Skeletal muscle cell (primary cell): Measurements from ENCODE around the gene CLEC16A.
"Not testable (repeated sequence)": the region's sequence is repeated elsewhere in the genome, so short reads cannot be mapped to it uniquely, and the experiment has no call there.

ENCODE experiments used
- DNase-seq: peaks from one replicate; pipeline ENCODE4 v3.0.0-alpha.2; 2010; ENCODE audit warnings: low read depth
- H3K4me3 ChIP-seq: 2 replicates; pipeline ENCODE4 v1.5.1; 2011; ENCODE audit warnings: low read depth, mild to moderate bottlenecking, control low read depth, low read length, moderate library complexity

The CLEC16A gene

GRCh38 chr16:10922328-10923145, 21.8 kb upstream of the CLEC16A start:
- no peak overlapping the region for H3K4me3 ChIP-seq
- no peak for DNase-seq

DNA sequence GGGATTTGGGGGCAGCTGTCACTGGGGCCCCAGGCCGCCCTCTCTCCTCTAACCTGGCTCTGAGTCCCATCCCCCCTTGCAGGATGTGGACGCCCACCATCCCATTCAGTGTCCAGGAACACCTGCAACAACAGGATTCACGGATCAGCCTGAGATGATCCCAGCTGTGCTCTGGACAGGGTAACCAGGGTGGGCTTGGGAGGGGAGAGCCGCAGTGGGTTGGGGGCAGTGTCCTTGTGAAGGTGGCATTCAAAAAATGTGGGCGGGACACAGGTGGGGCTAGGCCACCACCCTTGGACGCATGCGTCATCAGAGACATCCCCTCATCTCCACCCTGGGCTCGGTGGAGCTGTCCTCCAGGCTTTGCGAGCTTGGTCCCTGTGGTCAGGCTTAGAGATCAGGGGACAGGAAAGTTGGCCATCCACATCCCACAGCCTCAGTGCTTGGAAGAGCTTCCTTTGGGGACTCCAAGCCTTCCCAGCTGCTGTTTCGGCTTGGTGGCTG, 21.2 kb upstream of the CLEC16A start:
- no peak overlapping the region for H3K4me3 ChIP-seq
- no peak for DNase-seq

- DNase-seq = no peak
- no peak overlapping the region for H3K4me3 ChIP-seq
These were observed 20.6 kb upstream of the CLEC16A start for GRCh38 chr16:10923650-10924214.

GRCh38 chr16:10925285-10925684, 19.1 kb upstream of the CLEC16A start:
- not testable (repeated sequence) for DNase-seq, H3K4me3 ChIP-seq

DNA sequence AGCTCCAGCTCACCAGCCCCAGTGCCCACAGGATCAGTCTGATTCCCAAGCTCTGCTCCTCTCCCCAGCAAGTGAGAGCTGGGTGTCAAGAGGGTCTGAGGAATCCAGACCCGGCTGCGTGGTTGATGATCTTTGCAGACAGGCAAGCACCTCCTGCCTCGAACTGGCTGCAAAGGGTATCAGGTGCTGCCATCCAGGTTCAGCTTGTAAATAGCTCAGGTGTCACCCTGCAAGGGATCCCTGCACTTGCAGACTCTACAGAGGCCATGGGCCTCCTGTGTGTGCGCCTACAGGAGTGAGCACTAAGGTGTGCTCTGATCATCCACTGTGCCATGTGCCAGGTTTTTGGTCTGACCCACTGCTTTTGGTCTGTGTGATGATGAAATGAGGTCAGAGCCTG, 18.3 kb upstream of the CLEC16A start:
- no peak for DNase-seq
- no peak overlapping the region for H3K4me3 ChIP-seq

- no peak for DNase-seq
- H3K4me3 ChIP-seq = no peak overlapping the region
These were observed 17.5 kb upstream of the CLEC16A start for GRCh38 chr16:10926867-10927266.

DNA sequence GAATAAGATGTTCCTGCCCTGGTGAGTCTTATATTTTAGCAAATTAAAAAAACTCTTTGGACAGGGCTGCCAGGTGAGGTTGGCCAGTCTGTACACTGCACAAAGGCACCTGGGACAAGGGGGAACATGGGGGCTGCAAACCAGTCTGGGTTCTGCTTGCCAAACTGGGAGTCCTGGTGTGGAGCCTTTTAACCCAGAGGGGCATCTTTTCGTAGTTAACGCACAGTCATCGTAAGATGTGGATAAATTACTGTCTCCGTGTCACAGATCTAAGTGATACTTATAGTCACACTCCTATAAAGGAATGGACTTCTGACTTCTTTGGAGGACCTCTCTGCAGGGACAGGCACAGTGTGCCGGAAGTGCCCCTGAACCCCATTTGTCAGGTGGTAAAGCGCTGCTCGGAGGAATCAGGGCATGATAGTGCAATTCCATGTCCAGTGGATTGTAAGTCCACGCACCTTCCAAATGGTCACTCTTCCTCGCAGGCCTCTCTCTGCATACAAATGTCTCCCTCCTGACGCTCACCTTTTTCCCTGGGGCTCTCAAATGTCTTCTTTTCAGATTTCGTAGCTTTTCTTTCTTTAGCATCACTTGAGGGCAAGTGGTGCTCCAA, 16.8 kb upstream of the CLEC16A start:
- no peak for DNase-seq
- H3K4me3 ChIP-seq = no peak overlapping the region

DNA sequence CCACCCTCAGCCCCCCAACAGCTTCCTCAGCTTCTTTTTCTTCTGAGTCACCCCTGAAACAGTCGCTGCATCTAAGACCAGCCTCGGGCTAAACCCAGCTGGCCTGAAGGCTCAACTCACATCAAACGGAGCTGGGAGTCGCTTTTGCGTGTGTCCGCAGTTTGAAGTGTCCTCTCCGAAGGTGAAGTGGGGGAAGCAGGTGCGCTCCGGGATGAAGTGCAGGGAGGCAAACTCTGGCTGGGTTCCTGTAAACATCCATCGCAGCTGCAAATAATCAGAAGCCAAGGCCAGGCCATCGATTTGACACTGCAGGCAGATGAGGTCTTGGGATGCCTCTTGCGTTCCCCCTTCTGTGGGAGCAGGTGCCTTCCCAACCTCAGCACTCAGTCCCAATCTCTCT, 15.3 kb upstream of the CLEC16A start:
- DNase-seq, H3K4me3 ChIP-seq: not testable (repeated sequence)

GRCh38 chr16:10929853-10930754, 14.3 kb upstream of the CLEC16A start:
- no peak for DNase-seq
- H3K4me3 ChIP-seq = no peak overlapping the region

DNA sequence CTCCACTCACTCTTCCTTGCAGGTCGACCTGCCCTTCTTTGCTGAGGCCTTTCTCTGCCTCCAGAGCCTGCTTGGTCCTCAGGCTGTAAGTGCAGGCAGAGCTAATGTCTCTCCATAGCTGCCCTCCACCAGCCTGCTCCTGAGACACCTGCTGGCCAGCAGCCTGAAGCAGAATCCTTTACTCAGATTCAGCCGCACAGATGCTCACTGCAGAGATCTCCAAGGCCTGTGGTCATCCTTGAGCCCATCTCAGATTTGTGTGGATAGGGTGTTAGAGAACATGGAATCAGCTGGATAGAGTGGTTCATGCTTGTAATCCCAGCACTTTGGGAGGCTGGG, 13.6 kb upstream of the CLEC16A start:
- DNase-seq = no peak
- no peak overlapping the region for H3K4me3 ChIP-seq

DNA sequence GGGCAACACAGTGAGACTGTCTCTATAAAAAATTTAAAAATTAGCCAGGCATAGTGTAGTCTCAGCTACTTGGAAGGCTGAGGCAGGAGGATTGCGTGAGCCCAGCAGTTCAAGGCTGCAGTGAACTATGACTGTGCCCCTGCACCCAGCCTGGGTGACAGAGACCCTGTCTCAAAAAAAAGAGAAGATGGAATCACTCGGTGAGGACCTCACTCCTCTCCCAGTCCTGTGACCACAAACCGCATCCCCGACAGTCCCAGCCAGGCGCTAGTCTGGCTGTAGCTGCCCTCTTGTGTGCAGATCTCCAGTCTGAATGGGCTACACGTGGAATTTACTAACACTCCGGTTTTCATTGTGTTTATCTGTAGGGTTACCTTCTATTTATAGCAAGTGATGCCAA, 13.2 kb upstream of the CLEC16A start:
- DNase-seq = no peak
- no peak overlapping the region for H3K4me3 ChIP-seq

GRCh38 chr16:10931977-10932632, 12.3 kb upstream of the CLEC16A start:
- no peak for DNase-seq
- no peak overlapping the region for H3K4me3 ChIP-seq

- no peak for DNase-seq
These were observed 11.2 kb upstream of the CLEC16A start for GRCh38 chr16:10932959-10933710.

GRCh38 chr16:10933865-10934264, 10.5 kb upstream of the CLEC16A start:
- DNase-seq = no peak
- no peak overlapping the region for H3K4me3 ChIP-seq

More at GRCh38 chr16:10932959-10933710, 11.2 kb upstream of the CLEC16A start:
- H3K4me3 ChIP-seq = no peak overlapping the region

DNA sequence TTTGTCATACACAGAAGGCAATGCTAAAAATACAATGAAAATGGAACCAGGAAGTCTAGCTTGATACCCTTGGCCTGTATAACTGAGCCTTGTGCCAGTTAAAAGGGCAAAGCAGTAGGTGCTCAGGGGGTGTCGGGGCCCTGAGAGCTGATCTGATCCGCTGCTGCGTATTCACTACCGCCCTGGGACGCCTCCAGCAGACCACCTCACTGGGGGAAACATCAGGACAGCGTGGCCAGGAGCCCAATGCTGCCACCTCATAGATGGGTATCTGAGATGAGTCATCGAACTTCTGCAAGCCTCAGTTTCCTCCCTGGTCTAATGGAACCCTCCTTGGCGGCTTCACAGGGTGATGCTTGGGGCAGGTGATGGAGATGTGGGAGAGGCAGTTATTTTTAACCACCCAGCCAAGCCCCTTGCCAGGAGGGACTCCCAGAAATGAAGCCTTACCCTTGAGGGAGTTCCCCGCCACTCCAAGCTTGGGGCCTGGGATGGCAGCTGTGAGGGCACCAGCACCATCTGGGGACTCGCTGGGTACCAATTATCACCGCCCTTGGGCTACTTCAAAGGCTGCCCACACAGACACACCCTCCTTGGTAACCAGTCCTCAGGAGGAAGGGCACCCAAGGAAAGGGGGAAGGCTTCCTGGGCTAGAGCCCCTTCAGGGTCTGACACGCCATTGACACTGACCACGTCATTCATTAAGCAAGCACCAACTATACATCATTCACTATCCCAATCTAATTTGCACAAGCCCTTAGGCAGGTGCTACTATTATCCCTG, 9.8 kb upstream of the CLEC16A start:
- H3K4me3 ChIP-seq = no peak overlapping the region
- DNase-seq = no peak

DNA sequence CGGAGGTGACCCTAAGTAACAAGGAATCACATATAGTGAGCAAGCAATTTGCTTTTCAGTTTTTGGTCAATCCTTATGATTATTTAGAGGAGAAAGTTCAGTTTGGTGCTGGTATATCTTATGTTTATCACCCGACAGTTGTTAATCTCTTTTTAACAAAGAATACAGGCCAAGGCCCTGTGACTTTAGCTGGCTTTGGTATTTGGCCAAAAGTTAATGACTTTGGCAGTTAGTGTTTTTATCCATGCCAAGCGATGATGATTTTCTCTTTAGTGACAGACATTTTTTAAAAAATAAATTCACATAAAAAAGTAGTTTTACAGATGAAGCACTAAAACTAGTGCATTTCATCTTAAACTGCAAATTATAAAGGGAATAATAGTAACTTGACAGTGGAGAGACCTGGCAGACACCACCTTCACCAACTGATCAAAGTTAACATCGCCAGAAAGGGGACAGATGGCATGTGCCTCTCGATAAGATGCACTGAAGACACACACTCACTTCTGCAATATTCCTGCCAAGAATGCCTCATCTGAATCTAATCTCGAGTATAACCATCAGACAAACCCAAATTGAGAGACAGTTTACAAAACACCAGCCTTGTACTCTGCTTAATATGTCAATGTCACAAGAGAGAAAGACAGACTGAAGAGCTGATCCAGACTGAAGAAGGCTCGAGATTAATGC, 9.0 kb upstream of the CLEC16A start:
- DNase-seq = no peak
- H3K4me3 ChIP-seq = no peak overlapping the region

GRCh38 chr16:10936272-10936984, 7.9 kb upstream of the CLEC16A start:
- no peak for DNase-seq

More at GRCh38 chr16:10936272-10936984, 7.9 kb upstream of the CLEC16A start:
- H3K4me3 ChIP-seq = no peak overlapping the region
